HG02840 (cell line): ENCODE data around the gene CDK14.

Source experiments
- ATAC-seq: cut with Tn5 transposase; IDR thresholded peaks from one replicate; pipeline ENCODE4 v1.9.1; 2021; ENCODE audit warnings: mild to moderate bottlenecking, moderate library complexity, moderate number of reproducible peaks; ENCODE audit not compliant: unreplicated experiment, low FRiP score

Gene CDK14

GRCh38 chr7:90972906-90973550, 376.9 kb downstream of the CDK14 start:
- ATAC-seq, result no peak

- ATAC-seq, result no peak
Observed at GRCh38 chr7:90977056-90977455, 380.9 kb downstream of the CDK14 start.

GRCh38 chr7:90980545-90980944, 384.4 kb downstream of the CDK14 start:
- ATAC-seq, result no peak

- no peak for ATAC-seq
Observed at GRCh38 chr7:90982228-90982627, 386.1 kb downstream of the CDK14 start.

GRCh38 chr7:90984692-90985091, 388.6 kb downstream of the CDK14 start:
- no peak for ATAC-seq

GRCh38 chr7:90988516-90988915, 392.4 kb downstream of the CDK14 start:
- no peak for ATAC-seq

- ATAC-seq, result no peak
Observed at GRCh38 chr7:90988996-90989765, 393.1 kb downstream of the CDK14 start.

- ATAC-seq, result no peak
Observed at GRCh38 chr7:90994121-90994520, 398.0 kb downstream of the CDK14 start.

GRCh38 chr7:90994601-90995000, 398.5 kb downstream of the CDK14 start:
- no peak for ATAC-seq

GRCh38 chr7:90995996-90996395, 399.9 kb downstream of the CDK14 start:
- ATAC-seq, result no peak

- no peak for ATAC-seq
Observed at GRCh38 chr7:90999989-91000979, 404.2 kb downstream of the CDK14 start.

- no peak for ATAC-seq
Observed at GRCh38 chr7:91005024-91005423, 408.9 kb downstream of the CDK14 start.

- no peak for ATAC-seq
Observed at GRCh38 chr7:91005841-91006240, 409.7 kb downstream of the CDK14 start.

GRCh38 chr7:91007371-91007770, 411.2 kb downstream of the CDK14 start:
- ATAC-seq, result no peak

GRCh38 chr7:91013078-91013477, 417.0 kb downstream of the CDK14 start:
- ATAC-seq, result no peak

- ATAC-seq, result no peak
Observed at GRCh38 chr7:91019686-91020385, 423.7 kb downstream of the CDK14 start.

GRCh38 chr7:91020636-91021385, 424.7 kb downstream of the CDK14 start:
- ATAC-seq, result no peak

- ATAC-seq, result no peak
Observed at GRCh38 chr7:91021956-91022355, 425.8 kb downstream of the CDK14 start.

- no peak for ATAC-seq
Observed at GRCh38 chr7:91025906-91026390, 429.8 kb downstream of the CDK14 start.
